A549 (cell line): ENCODE data around the gene SKI. TPM values are rescaled to one million over a fixed set of nuclear protein-coding genes. Genes with fewer than 3 reads are reported as not detected.

ENCODE experiments used
- ATAC-seq, 2 experiments: fragments of 200-7000 bp in 1 of 2; fragments of >200 bp in 1 of 2; cut with Nextera tagmentation in 1 of 2; cut with Tn5 transposase in 1 of 2; 3 replicates each; pipeline versions ENCODE4 v1.8.0 to v1.9.1; 2018 to 2020; ENCODE audit warnings: mild to moderate bottlenecking in 1 of 2, moderate library complexity in 1 of 2
- CTCF ChIA-PET: fragments of 300-600 bp; sonication (Branson Sonifier 250); formaldehyde crosslinking; extraction: SDS; loops from one replicate; lab custom pipeline; 2021; ENCODE audit warnings: antibody characterized with exemption, inconsistent platforms; lab: Yijun Ruan, JAX
- POLR2A ChIA-PET: fragments of 350-600 bp; formaldehyde crosslinking; extraction: SDS; loops from one replicate; lab custom pipeline; 2021; ENCODE audit warnings: antibody characterized with exemption, inconsistent platforms; lab: Yijun Ruan, JAX
- DNase-seq, 2 experiments: peaks; one replicate each; pipeline versions ENCODE4 v3.0.0 to v3.0.0-alpha.2; 2011 to 2016; ENCODE audit warnings: low read depth in 1 of 2, low spot score in 1 of 2
- FAIRE-seq: peaks from 2 replicates; lab custom pipeline; 2011; peaks lifted over from hg19 to GRCh38; lab: Jason Lieb, UNC
- H3K27ac ChIP-seq, 2 experiments: fragments of >200 bp; sonication (Bioruptor Twin); formaldehyde crosslinking; 3 replicates each; pipeline ENCODE4 v1.5.1; 2016 to 2017
- H3K4me1 ChIP-seq: fragments of >200 bp; sonication (Bioruptor Twin); formaldehyde crosslinking; 3 replicates; pipeline ENCODE4 v1.6.1; 2016
- H3K4me2 ChIP-seq: fragments of >200 bp; sonication (Bioruptor Twin); formaldehyde crosslinking; 3 replicates; pipeline ENCODE4 v1.6.1; 2016
- H3K4me3 ChIP-seq: fragments of >200 bp; sonication (Bioruptor Twin); formaldehyde crosslinking; 3 replicates; pipeline ENCODE4 v1.5.1; 2016
- H3K9me3 ChIP-seq: fragments of >200 bp; sonication (Bioruptor Twin); formaldehyde crosslinking; 3 replicates; pipeline ENCODE4 v1.6.1; 2016
- BCL3 ChIP-seq: fragments of >200 bp; sonication (Bioruptor Twin); formaldehyde crosslinking; IDR thresholded peaks from 3 replicates; pipeline ENCODE4 v1.6.1; 2016
- BHLHE40 ChIP-seq: IDR thresholded peaks from 2 replicates; pipeline ENCODE4 v1.6.1; 2012; ENCODE audit warnings: low read depth, low read length, inconsistent platforms
- CBX2 ChIP-seq: fragments of 200-600 bp; sonication (generic); IDR thresholded peaks from 2 replicates; pipeline ENCODE4 v1.6.1; 2016; ENCODE audit warnings: low read depth, mild to moderate bottlenecking, borderline replicate concordance
- CEBPB ChIP-seq, 2 experiments: fragments of >200 bp in 1 of 2; sonication (Bioruptor Twin) in 1 of 2; formaldehyde crosslinking in 1 of 2; IDR thresholded peaks; 2 replicates each; pipeline ENCODE4 v1.6.1; 2012 to 2016
- EHF ChIP-seq: fragments of 250-450 bp; sonication (Bioruptor Pico); IDR thresholded peaks from 2 replicates; pipeline ENCODE4 v1.5.0; 2020; ENCODE audit warnings: mild to moderate bottlenecking
- ESRRA ChIP-seq: fragments of 150-350 bp; IDR thresholded peaks from 2 replicates; pipeline ENCODE4 v1.6.1; 2014; ENCODE audit warnings: mild to moderate bottlenecking, low read length, borderline replicate concordance
- HDAC2 ChIP-seq: fragments of 200-600 bp; sonication (generic); IDR thresholded peaks from 2 replicates; pipeline ENCODE4 v1.6.1; 2016
- HEYL ChIP-seq: fragments of 250-450 bp; sonication (Bioruptor Pico); IDR thresholded peaks from 2 replicates; pipeline ENCODE4 v1.8.0; 2021; ENCODE audit warnings: mild to moderate bottlenecking, moderate library complexity
- HOXB13 ChIP-seq: fragments of 250-450 bp; sonication (Bioruptor Pico); IDR thresholded peaks from 2 replicates; pipeline ENCODE4 v1.5.0; 2020; ENCODE audit warnings: low read depth, mild to moderate bottlenecking, moderate library complexity
- JUN ChIP-seq, 2 experiments: fragments of >200 bp; sonication (Bioruptor Twin); formaldehyde crosslinking; IDR thresholded peaks; 2 replicates in 1 of 2; 3 replicates in 1 of 2; pipeline ENCODE4 v1.6.1; 2016 to 2017
- KDM1A ChIP-seq: fragments of 200-600 bp; sonication (generic); IDR thresholded peaks from 2 replicates; pipeline ENCODE4 v1.6.1; 2016; ENCODE audit warnings: low read depth, mild to moderate bottlenecking
- MAZ ChIP-seq: fragments of 150-350 bp; IDR thresholded peaks from 2 replicates; pipeline ENCODE4 v1.6.1; 2014; ENCODE audit warnings: antibody characterized with exemption, low read depth, low read length, borderline replicate concordance
- NPAS2 ChIP-seq: fragments of 250-450 bp; sonication (Bioruptor Pico); IDR thresholded peaks from 2 replicates; pipeline ENCODE4 v1.8.0; 2022; ENCODE audit warnings: mild to moderate bottlenecking, moderate library complexity, borderline replicate concordance
- PHF8 ChIP-seq: fragments of 200-600 bp; sonication (generic); IDR thresholded peaks from 2 replicates; pipeline ENCODE4 v1.6.1; 2016; ENCODE audit warnings: low read depth, mild to moderate bottlenecking, antibody characterized with exemption, moderate library complexity, borderline replicate concordance
- POLR2A ChIP-seq: IDR thresholded peaks from 2 replicates; pipeline ENCODE4 v1.6.1; 2012; ENCODE audit warnings: mild to moderate bottlenecking, low read length
- ZNF302 ChIP-seq: fragments of 250-450 bp; sonication (Bioruptor Pico); IDR thresholded peaks from 2 replicates; pipeline ENCODE4 v1.9.0; 2021; ENCODE audit warnings: inconsistent platforms, mild to moderate bottlenecking, moderate library complexity
- WGBS: methylation state at CpG from one replicate; pipeline ENCODE4 v1.1.6; 2017; ENCODE audit errors: missing lambda C conversion rate; 5-methylcytosine and 5-hydroxymethylcytosine counted together
- polyA plus RNA-seq, 4 experiments: library from polyadenylated mRNA; depleted of rRNA in 3 of 4; stranded (reverse); fragments of >200 nt; fragmentation: RNase III in 1 of 4; extraction: RNeasy Plus Mini Kit Qiagen cat#74134 plus additional on column Dnase treatment in 1 of 4; gene quantifications; 2 replicates in 3 of 4; 3 replicates in 1 of 4; pipeline ENCODE4 v1.2.3, GENCODE V29; 2011 to 2017
- TF ChIP-seq, protein P1 (sequence below): fragments of 200-600 bp; sonication (generic); IDR thresholded peaks from 2 replicates; pipeline ENCODE4 v1.6.1; 2016; ENCODE audit warnings: antibody characterized with exemption, mild to moderate bottlenecking, moderate library complexity
- TF ChIP-seq, protein P2 (sequence below): fragments of >200 bp; sonication (Bioruptor Twin); formaldehyde crosslinking; IDR thresholded peaks from 3 replicates; pipeline ENCODE4 v1.5.1; 2016
- TF ChIP-seq, protein P3 (sequence below): fragments of 450-650 bp; IDR thresholded peaks from 2 replicates; pipeline ENCODE4 v1.6.1; 2014; ENCODE audit warnings: antibody characterized with exemption

Gene SKI
- polyA plus RNA-seq, 2 of the 4 experiments (the other 2 are of a cell fraction): 2.8 to 12.0 TPM

GRCh38 chr1:2319291-2319690 is 91.2 kb downstream of the SKI start:
- CTCF ChIA-PET: interaction anchor here (1.2 kb wide), 2 partner anchors 39 to 123 kb away, joined by 3 read pairs; no protein-coding TSS in a partner anchor
- WGBS: 93% methylated on average over 10 of the region's 21 CpGs
- ATAC-seq (no peak), FAIRE-seq (no peak), DNase-seq (no peak)
- TF ChIP-seq BCL3 (no peak), PHF8 (no peak), ESRRA (no peak), HOXB13 (CRISPR knock-in tag) (no peak), CBX2 (no peak), HDAC2 (no peak), BHLHE40 (no peak), HEYL (CRISPR knock-in tag) (no peak), JUN (IDR thresholded peaks at IDR 0.05) (no peak), MAZ (no peak), NPAS2 (no peak), POLR2A (no peak), EHF (CRISPR knock-in tag) (no peak)
- TF ChIP-seq, protein P1, sequence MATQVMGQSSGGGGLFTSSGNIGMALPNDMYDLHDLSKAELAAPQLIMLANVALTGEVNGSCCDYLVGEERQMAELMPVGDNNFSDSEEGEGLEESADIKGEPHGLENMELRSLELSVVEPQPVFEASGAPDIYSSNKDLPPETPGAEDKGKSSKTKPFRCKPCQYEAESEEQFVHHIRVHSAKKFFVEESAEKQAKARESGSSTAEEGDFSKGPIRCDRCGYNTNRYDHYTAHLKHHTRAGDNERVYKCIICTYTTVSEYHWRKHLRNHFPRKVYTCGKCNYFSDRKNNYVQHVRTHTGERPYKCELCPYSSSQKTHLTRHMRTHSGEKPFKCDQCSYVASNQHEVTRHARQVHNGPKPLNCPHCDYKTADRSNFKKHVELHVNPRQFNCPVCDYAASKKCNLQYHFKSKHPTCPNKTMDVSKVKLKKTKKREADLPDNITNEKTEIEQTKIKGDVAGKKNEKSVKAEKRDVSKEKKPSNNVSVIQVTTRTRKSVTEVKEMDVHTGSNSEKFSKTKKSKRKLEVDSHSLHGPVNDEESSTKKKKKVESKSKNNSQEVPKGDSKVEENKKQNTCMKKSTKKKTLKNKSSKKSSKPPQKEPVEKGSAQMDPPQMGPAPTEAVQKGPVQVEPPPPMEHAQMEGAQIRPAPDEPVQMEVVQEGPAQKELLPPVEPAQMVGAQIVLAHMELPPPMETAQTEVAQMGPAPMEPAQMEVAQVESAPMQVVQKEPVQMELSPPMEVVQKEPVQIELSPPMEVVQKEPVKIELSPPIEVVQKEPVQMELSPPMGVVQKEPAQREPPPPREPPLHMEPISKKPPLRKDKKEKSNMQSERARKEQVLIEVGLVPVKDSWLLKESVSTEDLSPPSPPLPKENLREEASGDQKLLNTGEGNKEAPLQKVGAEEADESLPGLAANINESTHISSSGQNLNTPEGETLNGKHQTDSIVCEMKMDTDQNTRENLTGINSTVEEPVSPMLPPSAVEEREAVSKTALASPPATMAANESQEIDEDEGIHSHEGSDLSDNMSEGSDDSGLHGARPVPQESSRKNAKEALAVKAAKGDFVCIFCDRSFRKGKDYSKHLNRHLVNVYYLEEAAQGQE: no peak
- TF ChIP-seq, protein P2, sequence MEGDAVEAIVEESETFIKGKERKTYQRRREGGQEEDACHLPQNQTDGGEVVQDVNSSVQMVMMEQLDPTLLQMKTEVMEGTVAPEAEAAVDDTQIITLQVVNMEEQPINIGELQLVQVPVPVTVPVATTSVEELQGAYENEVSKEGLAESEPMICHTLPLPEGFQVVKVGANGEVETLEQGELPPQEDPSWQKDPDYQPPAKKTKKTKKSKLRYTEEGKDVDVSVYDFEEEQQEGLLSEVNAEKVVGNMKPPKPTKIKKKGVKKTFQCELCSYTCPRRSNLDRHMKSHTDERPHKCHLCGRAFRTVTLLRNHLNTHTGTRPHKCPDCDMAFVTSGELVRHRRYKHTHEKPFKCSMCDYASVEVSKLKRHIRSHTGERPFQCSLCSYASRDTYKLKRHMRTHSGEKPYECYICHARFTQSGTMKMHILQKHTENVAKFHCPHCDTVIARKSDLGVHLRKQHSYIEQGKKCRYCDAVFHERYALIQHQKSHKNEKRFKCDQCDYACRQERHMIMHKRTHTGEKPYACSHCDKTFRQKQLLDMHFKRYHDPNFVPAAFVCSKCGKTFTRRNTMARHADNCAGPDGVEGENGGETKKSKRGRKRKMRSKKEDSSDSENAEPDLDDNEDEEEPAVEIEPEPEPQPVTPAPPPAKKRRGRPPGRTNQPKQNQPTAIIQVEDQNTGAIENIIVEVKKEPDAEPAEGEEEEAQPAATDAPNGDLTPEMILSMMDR: no peak
- TF ChIP-seq, protein P3, sequence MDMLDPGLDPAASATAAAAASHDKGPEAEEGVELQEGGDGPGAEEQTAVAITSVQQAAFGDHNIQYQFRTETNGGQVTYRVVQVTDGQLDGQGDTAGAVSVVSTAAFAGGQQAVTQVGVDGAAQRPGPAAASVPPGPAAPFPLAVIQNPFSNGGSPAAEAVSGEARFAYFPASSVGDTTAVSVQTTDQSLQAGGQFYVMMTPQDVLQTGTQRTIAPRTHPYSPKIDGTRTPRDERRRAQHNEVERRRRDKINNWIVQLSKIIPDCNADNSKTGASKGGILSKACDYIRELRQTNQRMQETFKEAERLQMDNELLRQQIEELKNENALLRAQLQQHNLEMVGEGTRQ: no peak
- POLR2A ChIA-PET: no interaction called here
- Histone ChIP-seq H3K9me3 (no peaks in the 10 kb centered on the region), H3K4me2 (no peak overlapping the region), H3K27ac (no peak overlapping the region), H3K4me1 (no peaks in the 10 kb centered on the region; the same call in 2 of the 3 replicates), H3K4me3 (no peak overlapping the region)

DNA sequence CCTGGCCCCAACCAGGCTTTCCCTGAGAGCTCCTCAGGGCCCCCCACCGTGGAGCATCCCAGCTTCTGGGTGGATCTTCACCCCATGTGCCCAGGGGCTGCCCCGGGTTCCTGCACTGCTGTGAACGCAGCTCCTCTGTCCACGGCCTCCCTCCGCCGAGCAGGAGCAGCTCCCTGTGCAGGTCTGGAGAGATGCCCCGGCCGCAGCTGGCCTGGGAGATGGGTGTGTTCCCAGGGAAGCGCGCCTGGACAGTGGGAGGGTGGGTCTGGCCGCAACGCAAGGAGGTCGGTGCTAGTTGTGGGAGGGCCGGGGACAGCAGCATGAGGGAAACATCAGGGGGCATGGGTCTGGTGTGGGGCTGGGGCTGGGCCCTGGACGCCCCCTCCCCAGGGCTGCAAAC is 91.9 kb downstream of the SKI start:
- Histone ChIP-seq H3K4me3 (no peak overlapping the region), H3K4me1 (no peaks in the 10 kb centered on the region), H3K9me3 (no peaks in the 10 kb centered on the region), H3K27ac (no peak overlapping the region), H3K4me2 (no peak overlapping the region)
- 89% methylated on average over 8 of the region's 15 CpGs for WGBS
- ATAC-seq (no peak), DNase-seq (no peak), FAIRE-seq (no peak)
- TF ChIP-seq MAZ (no peak), ZNF302 (CRISPR knock-in tag) (no peak), HEYL (CRISPR knock-in tag) (no peak), CEBPB (IDR thresholded peaks at IDR 0.05) (no peak), KDM1A (no peak)
- CTCF ChIA-PET: interaction anchor here (1.2 kb wide), 1 partner anchor 38 kb away, joined by 3 read pairs; no protein-coding TSS in a partner anchor
- POLR2A ChIA-PET: no interaction called here
